B cell (primary cell): Measurements from ENCODE around the gene LRP11.

Source experiments
- EZH2 ChIP-seq: IDR thresholded peaks from 2 replicates; pipeline ENCODE4 v1.6.1; 2012; ENCODE audit warnings: borderline replicate concordance, low read depth, mild to moderate bottlenecking, moderate library complexity, low read length; ENCODE audit not compliant: insufficient read depth, poor library complexity, severe bottlenecking
- TF ChIP-seq, protein P1 (sequence below): fragments of 200-600 bp; IDR thresholded peaks from one replicate; pipeline ENCODE4 v1.8.0; 2022; ENCODE audit warnings: antibody characterized with exemption, mild to moderate bottlenecking

DNA sequence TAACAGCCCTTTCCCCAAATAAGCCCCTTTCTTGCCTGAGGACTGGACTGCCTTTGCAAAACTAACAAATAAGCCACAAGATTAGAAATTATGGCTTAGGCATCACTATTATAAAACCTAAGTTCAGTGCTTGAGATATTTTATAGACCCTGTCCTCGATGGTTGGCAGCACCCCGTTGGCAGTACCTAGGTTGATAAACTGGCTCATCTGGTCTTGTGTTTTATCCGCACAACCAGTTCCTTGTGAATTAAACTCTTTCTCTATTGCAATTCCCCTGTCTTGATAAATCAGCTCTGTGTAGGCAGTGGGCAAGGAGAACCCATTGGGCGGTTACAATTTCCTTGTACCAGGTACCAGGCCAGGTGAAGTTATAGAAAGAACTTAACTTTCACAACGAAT, 6.6 kb downstream of the LRP11 start:
- TF ChIP-seq, protein P1, sequence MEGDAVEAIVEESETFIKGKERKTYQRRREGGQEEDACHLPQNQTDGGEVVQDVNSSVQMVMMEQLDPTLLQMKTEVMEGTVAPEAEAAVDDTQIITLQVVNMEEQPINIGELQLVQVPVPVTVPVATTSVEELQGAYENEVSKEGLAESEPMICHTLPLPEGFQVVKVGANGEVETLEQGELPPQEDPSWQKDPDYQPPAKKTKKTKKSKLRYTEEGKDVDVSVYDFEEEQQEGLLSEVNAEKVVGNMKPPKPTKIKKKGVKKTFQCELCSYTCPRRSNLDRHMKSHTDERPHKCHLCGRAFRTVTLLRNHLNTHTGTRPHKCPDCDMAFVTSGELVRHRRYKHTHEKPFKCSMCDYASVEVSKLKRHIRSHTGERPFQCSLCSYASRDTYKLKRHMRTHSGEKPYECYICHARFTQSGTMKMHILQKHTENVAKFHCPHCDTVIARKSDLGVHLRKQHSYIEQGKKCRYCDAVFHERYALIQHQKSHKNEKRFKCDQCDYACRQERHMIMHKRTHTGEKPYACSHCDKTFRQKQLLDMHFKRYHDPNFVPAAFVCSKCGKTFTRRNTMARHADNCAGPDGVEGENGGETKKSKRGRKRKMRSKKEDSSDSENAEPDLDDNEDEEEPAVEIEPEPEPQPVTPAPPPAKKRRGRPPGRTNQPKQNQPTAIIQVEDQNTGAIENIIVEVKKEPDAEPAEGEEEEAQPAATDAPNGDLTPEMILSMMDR, result no peak
- TF ChIP-seq EZH2, result no peak
